ENCODE measurements around the gene CYP2U1. TPM values are rescaled to one million over a fixed set of nuclear protein-coding genes. Genes with fewer than 3 reads are reported as not detected.

The CYP2U1 gene
- total and polyA plus RNA-seq, 5 donors = 7.3 to 14.8 (median 13.6) TPM

Other genes starting within 250 kb of the CYP2U1 start
- 10 to 100 TPM; 12.6 to 15.3 (median 13.6) TPM for gene PAPSS1, start 211.3 kb upstream of the CYP2U1 start, total RNA-seq
- 11.5 TPM for gene PAPSS1, start 211.3 kb upstream of the CYP2U1 start, polyA plus RNA-seq
- gene SGMS2, start 106.6 kb upstream of the CYP2U1 start, total RNA-seq = 10 to 100 TPM; 20.5 to 35.5 (median 26.2) TPM
- gene SGMS2, start 106.6 kb upstream of the CYP2U1 start, polyA plus RNA-seq = 3.6 TPM
- 100 to 1,000 TPM; 137 to 174 (median 154) TPM for gene HADH, start 58.3 kb downstream of the CYP2U1 start, total RNA-seq
- gene HADH, start 58.3 kb downstream of the CYP2U1 start, polyA plus RNA-seq = 160 TPM
- gene LEF1, start 237.4 kb downstream of the CYP2U1 start, total RNA-seq = 1 to 10 TPM in 2 of 4 donors, under 1 TPM in 2; 0.62 to 5.1 (median 0.88) TPM
- 0.20 TPM for gene LEF1, start 237.4 kb downstream of the CYP2U1 start, polyA plus RNA-seq